Sigmoid colon (tissue), 4 donors: ENCODE data around the gene IFNG.

Source experiments
- POLR2AphosphoS5 ChIP-seq, 4 donors: sonication (generic); formaldehyde crosslinking; IDR thresholded peaks; one replicate each; pipeline ENCODE4 v1.6.1; 2017; ENCODE audit warnings: antibody characterized with exemption in 4 of 4
- TF ChIP-seq, protein P1 (sequence below), 4 experiments: fragments of 450-650 bp in 3 of 4; fragments of 200-600 bp in 1 of 4; IDR thresholded peaks; one replicate each; pipeline ENCODE4 v1.5.1; 2016 to 2019; ENCODE audit warnings: antibody characterized with exemption in 4 of 4, mild to moderate bottlenecking in 3 of 4, moderate library complexity in 2 of 4

- no peak for TF ChIP-seq POLR2AphosphoS5 (IDR thresholded peaks at IDR 0.05)
- TF ChIP-seq, protein P1, sequence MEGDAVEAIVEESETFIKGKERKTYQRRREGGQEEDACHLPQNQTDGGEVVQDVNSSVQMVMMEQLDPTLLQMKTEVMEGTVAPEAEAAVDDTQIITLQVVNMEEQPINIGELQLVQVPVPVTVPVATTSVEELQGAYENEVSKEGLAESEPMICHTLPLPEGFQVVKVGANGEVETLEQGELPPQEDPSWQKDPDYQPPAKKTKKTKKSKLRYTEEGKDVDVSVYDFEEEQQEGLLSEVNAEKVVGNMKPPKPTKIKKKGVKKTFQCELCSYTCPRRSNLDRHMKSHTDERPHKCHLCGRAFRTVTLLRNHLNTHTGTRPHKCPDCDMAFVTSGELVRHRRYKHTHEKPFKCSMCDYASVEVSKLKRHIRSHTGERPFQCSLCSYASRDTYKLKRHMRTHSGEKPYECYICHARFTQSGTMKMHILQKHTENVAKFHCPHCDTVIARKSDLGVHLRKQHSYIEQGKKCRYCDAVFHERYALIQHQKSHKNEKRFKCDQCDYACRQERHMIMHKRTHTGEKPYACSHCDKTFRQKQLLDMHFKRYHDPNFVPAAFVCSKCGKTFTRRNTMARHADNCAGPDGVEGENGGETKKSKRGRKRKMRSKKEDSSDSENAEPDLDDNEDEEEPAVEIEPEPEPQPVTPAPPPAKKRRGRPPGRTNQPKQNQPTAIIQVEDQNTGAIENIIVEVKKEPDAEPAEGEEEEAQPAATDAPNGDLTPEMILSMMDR (IDR thresholded peaks at IDR 0.05): no peak
Observed at GRCh38 chr12:68169213-68169889, 9.8 kb upstream of the IFNG start.
